B cell (primary cell): ENCODE data around the gene C16orf46.

Source experiments
- EZH2 ChIP-seq: IDR thresholded peaks from 2 replicates; pipeline ENCODE4 v1.6.1; 2012; ENCODE audit warnings: borderline replicate concordance, low read depth, mild to moderate bottlenecking, moderate library complexity, low read length; ENCODE audit not compliant: insufficient read depth, poor library complexity, severe bottlenecking
- TF ChIP-seq, protein P1 (sequence below): fragments of 200-600 bp; IDR thresholded peaks from one replicate; pipeline ENCODE4 v1.8.0; 2022; ENCODE audit warnings: antibody characterized with exemption, mild to moderate bottlenecking

GRCh38 chr16:81071805-81072204 is 5.2 kb downstream of the C16orf46 start:
- TF ChIP-seq, protein P1, sequence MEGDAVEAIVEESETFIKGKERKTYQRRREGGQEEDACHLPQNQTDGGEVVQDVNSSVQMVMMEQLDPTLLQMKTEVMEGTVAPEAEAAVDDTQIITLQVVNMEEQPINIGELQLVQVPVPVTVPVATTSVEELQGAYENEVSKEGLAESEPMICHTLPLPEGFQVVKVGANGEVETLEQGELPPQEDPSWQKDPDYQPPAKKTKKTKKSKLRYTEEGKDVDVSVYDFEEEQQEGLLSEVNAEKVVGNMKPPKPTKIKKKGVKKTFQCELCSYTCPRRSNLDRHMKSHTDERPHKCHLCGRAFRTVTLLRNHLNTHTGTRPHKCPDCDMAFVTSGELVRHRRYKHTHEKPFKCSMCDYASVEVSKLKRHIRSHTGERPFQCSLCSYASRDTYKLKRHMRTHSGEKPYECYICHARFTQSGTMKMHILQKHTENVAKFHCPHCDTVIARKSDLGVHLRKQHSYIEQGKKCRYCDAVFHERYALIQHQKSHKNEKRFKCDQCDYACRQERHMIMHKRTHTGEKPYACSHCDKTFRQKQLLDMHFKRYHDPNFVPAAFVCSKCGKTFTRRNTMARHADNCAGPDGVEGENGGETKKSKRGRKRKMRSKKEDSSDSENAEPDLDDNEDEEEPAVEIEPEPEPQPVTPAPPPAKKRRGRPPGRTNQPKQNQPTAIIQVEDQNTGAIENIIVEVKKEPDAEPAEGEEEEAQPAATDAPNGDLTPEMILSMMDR = no peak
- TF ChIP-seq EZH2 = no peak
